K562 (cell line): ENCODE measurements around the gene OR52B6. TPM values are rescaled to one million over a fixed set of nuclear protein-coding genes. Genes with fewer than 3 reads are reported as not detected.

Experiments
- ATAC-seq: fragments of 200-7000 bp; cut with Tn5 transposase; 3 replicates; pipeline ENCODE4 v1.9.1; 2020; ENCODE audit warnings: moderate library complexity
- BruUV-seq: library from RNA; stranded (reverse); fragments of 400-500 nt; replicated peaks from 2 replicates; lab custom pipeline; 2021; lab: Mats Ljungman, UMichigan
- CTCF ChIA-PET: fragments of 300-600 bp; formaldehyde crosslinking; extraction: SDS; loops from one replicate; lab custom pipeline; 2021; ENCODE audit warnings: low intra/inter-chr PET ratio; lab: Yijun Ruan, JAX
- POLR2A ChIA-PET: fragments of 300-600, 350-650 bp; sonication (Branson Sonifier 250); formaldehyde crosslinking; extraction: SDS; loops from one replicate; lab custom pipeline; 2021; ENCODE audit warnings: antibody characterized with exemption, inconsistent platforms; lab: Yijun Ruan, JAX
- DNase-seq, 4 experiments: peaks; one replicate each; pipeline versions ENCODE4 v3.0.0 to v3.0.0-alpha.2; 2011 to 2018; ENCODE audit warnings: low spot score in 3 of 4, mixed read lengths in 3 of 4; ENCODE audit errors: extremely low read depth in 1 of 4
- FAIRE-seq: peaks from 2 replicates; lab custom pipeline; 2011; peaks lifted over from hg19 to GRCh38; lab: Jason Lieb, UNC
- H2AFZ ChIP-seq: 2 replicates; pipeline ENCODE4 v1.6.0; 2011; ENCODE audit warnings: low read depth, low read length, control low read depth, inconsistent platforms
- H3K27ac ChIP-seq: fragments of 200-600 bp; 3 replicates; pipeline ENCODE4 v1.8.0; 2011; ENCODE audit warnings: low read depth, mild to moderate bottlenecking, control low read depth, inconsistent platforms, low read length, moderate library complexity, mixed read lengths; ENCODE audit errors: extremely low read depth
- H3K27me3 ChIP-seq, 2 experiments: fragments of 300-600 bp in 1 of 2; 2 replicates in 1 of 2; 3 replicates in 1 of 2; pipeline versions ENCODE4 v1.6.0 to v1.8.0; 2011; ENCODE audit warnings: inconsistent platforms in 2 of 2, low read length in 2 of 2, mild to moderate bottlenecking in 1 of 2, mixed read lengths in 1 of 2, moderate library complexity in 1 of 2; ENCODE audit not compliant: control insufficient read depth in 2 of 2, insufficient read depth in 2 of 2
- H3K36me3 ChIP-seq: fragments of 300-600 bp; 3 replicates; pipeline ENCODE4 v1.8.0; 2011; ENCODE audit warnings: mild to moderate bottlenecking, low read length, inconsistent platforms; ENCODE audit not compliant: control insufficient read depth, insufficient read depth
- H3K4me1 ChIP-seq, 2 experiments: fragments of 200-600 bp in 1 of 2; replicated peaks in 1 of 2; 2 replicates in 1 of 2; 3 replicates in 1 of 2; pipeline versions ENCODE4 v1.5.1 to v1.8.0; 2011; ENCODE audit warnings: inconsistent platforms in 2 of 2, low read length in 2 of 2, mild to moderate bottlenecking in 1 of 2, mixed read lengths in 1 of 2, moderate library complexity in 1 of 2; ENCODE audit not compliant: control insufficient read depth in 2 of 2, insufficient read depth in 2 of 2
- H3K4me2 ChIP-seq: 2 replicates; pipeline ENCODE4 v1.6.1; 2011; ENCODE audit warnings: low read length, control low read depth, inconsistent platforms, mixed read lengths; ENCODE audit not compliant: insufficient read depth
- H3K4me3 ChIP-seq: fragments of 200-600 bp; sonication (generic), shearing (Covaris generic); 2 replicates; pipeline ENCODE4 v1.5.1; 2016; ENCODE audit warnings: control low read depth, inconsistent platforms
- H3K79me2 ChIP-seq: fragments of 200-600 bp; 3 replicates; pipeline ENCODE4 v1.8.0; 2011; ENCODE audit warnings: low read length, inconsistent platforms; ENCODE audit not compliant: control insufficient read depth, insufficient read depth
- H3K9ac ChIP-seq, 2 experiments: 2 replicates each; pipeline versions ENCODE4 v1.6.0 to v1.6.1; 2011; ENCODE audit warnings: low read depth in 2 of 2, low read length in 2 of 2, control low read depth in 1 of 2, inconsistent platforms in 1 of 2, mild to moderate bottlenecking in 1 of 2, mixed read lengths in 1 of 2; ENCODE audit not compliant: insufficient read depth in 1 of 2
- H3K9me1 ChIP-seq: one replicate; pipeline ENCODE4 v1.6.0; 2011; ENCODE audit warnings: inconsistent platforms, mild to moderate bottlenecking, low read length, moderate library complexity; ENCODE audit not compliant: control insufficient read depth, insufficient read depth
- H3K9me3 ChIP-seq: replicated peaks from 2 replicates; pipeline ENCODE4 v1.5.1; 2011; ENCODE audit warnings: low read depth, low read length, inconsistent platforms; ENCODE audit not compliant: control insufficient read depth, insufficient read depth
- H4K20me1 ChIP-seq: replicated peaks from 2 replicates; pipeline ENCODE4 v1.6.1; 2011; ENCODE audit warnings: low read length, inconsistent platforms, mixed read lengths; ENCODE audit not compliant: control insufficient read depth, insufficient read depth
- ESRRB ChIP-seq: fragments of 250-450 bp; sonication (Bioruptor Pico); IDR thresholded peaks from 2 replicates; pipeline ENCODE4 v1.5.0; 2020; ENCODE audit warnings: mild to moderate bottlenecking, moderate library complexity, borderline replicate concordance
- GTF2F1 ChIP-seq: IDR thresholded peaks from 2 replicates; pipeline ENCODE4 v1.6.1; 2011; ENCODE audit warnings: low read depth, low read length, improper control_type of control experiment
- ILK ChIP-seq: fragments of 450-650 bp; IDR thresholded peaks from 2 replicates; pipeline ENCODE4 v1.6.1; 2016; ENCODE audit warnings: missing genetic modification characterization, low read depth, mild to moderate bottlenecking, missing compliant biosample characterization, moderate library complexity, borderline replicate concordance
- MCM5 ChIP-seq: fragments of 450-650 bp; IDR thresholded peaks from 2 replicates; pipeline ENCODE4 v1.6.1; 2016; ENCODE audit warnings: low read depth
- NR2C1 ChIP-seq, 2 experiments: fragments of 450-650 bp; IDR thresholded peaks; 2 replicates each; pipeline ENCODE4 v1.6.1; 2017; ENCODE audit warnings: mild to moderate bottlenecking in 2 of 2, antibody characterized with exemption in 1 of 2, inconsistent platforms in 1 of 2, missing compliant biosample characterization in 1 of 2, missing genetic modification characterization in 1 of 2
- RBM25 ChIP-seq: fragments of 200-400 bp; formaldehyde crosslinking; IDR thresholded peaks from 2 replicates; pipeline ENCODE4 v1.6.1; 2018; ENCODE audit warnings: low read length, low read depth, moderate library complexity; ENCODE audit not compliant: severe bottlenecking
- SIX5 ChIP-seq, 2 experiments: IDR thresholded peaks; 2 replicates each; pipeline ENCODE4 v1.6.1; 2011; ENCODE audit warnings: low read length in 2 of 2, borderline replicate concordance in 1 of 2, low read depth in 1 of 2, mild to moderate bottlenecking in 1 of 2, moderate library complexity in 1 of 2; ENCODE audit not compliant: insufficient read depth in 1 of 2
- SREBF1 ChIP-seq: fragments of 150-350 bp; IDR thresholded peaks from 2 replicates; pipeline ENCODE4 v1.6.1; 2014; ENCODE audit warnings: antibody characterized with exemption, low read depth, low read length, borderline replicate concordance
- ZNF146 ChIP-seq: IDR thresholded peaks from one replicate; pipeline ENCODE4 v1.6.1; 2018; ENCODE audit warnings: missing compliant biosample characterization; ENCODE audit not compliant: unreplicated experiment
- WGBS: fragments of 100-300 bp; shearing (Covaris generic); methylation state at CpG from one replicate; pipeline ENCODE4 v1.1.6; 2016; ENCODE audit warnings: low coverage, mixed read lengths; ENCODE audit not compliant: insufficient coverage; ENCODE audit errors: missing lambda C conversion rate; 5-methylcytosine and 5-hydroxymethylcytosine counted together
- in situ Hi-C: fragments of 300-500 bp; cut with MboI; formaldehyde crosslinking; loops from 4 replicates; pipeline ENCODE4 v1.15.0; 2018; ENCODE audit warnings: inconsistent platforms, mixed read lengths
- intact Hi-C: fragments of 100-400 bp; cut with micrococcal nuclease; formaldehyde crosslinking; loops from 2 replicates; pipeline ENCODE4 v1.14.2; 2022
- polyA plus RNA-seq, 8 experiments: library from polyadenylated mRNA; depleted of rRNA in 4 of 8; stranded (reverse) in 5 of 8; unstranded in 3 of 8; fragments of >200 nt; fragmentation: Nextera tagmentation in 2 of 8; fragmentation: Illumina TruSeq in 1 of 8; extraction: Ambion mirVana in 2 of 8; extraction: Trizol in 1 of 8; gene quantifications; 2 replicates each; pipeline versions ENCODE4 v1.2.1 to v1.2.3, GENCODE V29; 2011 to 2014; ENCODE audit warnings: inconsistent platforms in 1 of 8, missing spikeins in 1 of 8
- total RNA-seq, 7 experiments: library from RNA; depleted of rRNA in 6 of 7; stranded (reverse); fragments of >200 nt in 6 of 7; fragmentation: Illumina TruSeq in 2 of 7; extraction: Trizol in 2 of 7; gene quantifications; 2 replicates each; pipeline versions ENCODE4 v1.2.1 to v1.2.3, GENCODE V29; 2011 to 2021; ENCODE audit warnings: low replicate concordance in 1 of 7
- TF ChIP-seq, protein P1 (sequence below), 2 experiments: fragments of 250-450 bp in 1 of 2; fragments of 450-650 bp in 1 of 2; sonication (Bioruptor Pico) in 1 of 2; IDR thresholded peaks; 2 replicates each; pipeline versions ENCODE4 v1.6.1 to v1.8.0; 2016 to 2021; ENCODE audit warnings: mild to moderate bottlenecking in 2 of 2, moderate library complexity in 2 of 2, missing compliant biosample characterization in 1 of 2, missing genetic modification characterization in 1 of 2
- TF ChIP-seq, protein P2 (sequence below), 3 experiments: fragments of 200-800 bp in 1 of 3; sonication (Bioruptor generic) in 1 of 3; sonication (generic) in 1 of 3; formaldehyde crosslinking in 1 of 3; IDR thresholded peaks; 2 replicates each; pipeline versions ENCODE4 v1.6.1 to v1.8.0; 2016 to 2022; ENCODE audit warnings: mild to moderate bottlenecking in 2 of 3, missing compliant biosample characterization in 2 of 3, missing genetic modification characterization in 2 of 3, missing genetic modification reagents in 1 of 3

The OR52B6 gene
- total and polyA plus RNA-seq, 9 of the 15 experiments (the other 6 are each of a cell fraction or from before 2014, with no cell fraction given): not detected

- in situ Hi-C loops (no loop called here), intact Hi-C loops (loop anchor here (10.0 kb wide), 2 partner anchors 88 to 308 kb away; partner anchors contain the start of gene UBQLN3)
- Histone ChIP-seq H3K27ac (no peak overlapping the region), H3K36me3 (no peaks in the 10 kb centered on the region; the same call in 2 of the 3 replicates), H4K20me1 (no peaks in the 10 kb centered on the region), H3K4me1 (peaks cover 6 to 18% of the 10 kb centered on the region in 2 experiments; a peak in 4 of 5 replicates), H3K9me1 (no peaks in the 10 kb centered on the region), H3K27me3 (no peaks in the 10 kb centered on the region), H3K79me2 (0 out of 3 replicates have a peak, but pooled peaks cover 2% of the 10 kb centered on the region), H3K4me3 (no peak overlapping the region), H3K9ac (no peak overlapping the region), H3K4me2 (no peak overlapping the region), H3K9me3 (no peaks in the 10 kb centered on the region; the same call in 1 of the 2 replicates), H2AFZ (no peak overlapping the region)
- BruUV-seq: no TSS peak
- CTCF ChIA-PET: no interaction called here
- ATAC-seq (no peak), FAIRE-seq (no peak), DNase-seq (no peak)
- POLR2A ChIA-PET: interaction anchor here (1.0 to 2.1 kb wide), 2 partner anchors 13 to 87 kb away, joined by 3 to 7 read pairs; no protein-coding TSS in a partner anchor
- TF ChIP-seq ESRRB (CRISPR knock-in tag): no peak
- no peak for TF ChIP-seq GTF2F1
- TF ChIP-seq MCM5: no peak
- no peak for TF ChIP-seq ZNF146
- WGBS: 83% methylated on average over 4 of the region's 5 CpGs
Measured at GRCh38 chr11:5592615-5593014, 11.9 kb downstream of the OR52B6 start.

DNA sequence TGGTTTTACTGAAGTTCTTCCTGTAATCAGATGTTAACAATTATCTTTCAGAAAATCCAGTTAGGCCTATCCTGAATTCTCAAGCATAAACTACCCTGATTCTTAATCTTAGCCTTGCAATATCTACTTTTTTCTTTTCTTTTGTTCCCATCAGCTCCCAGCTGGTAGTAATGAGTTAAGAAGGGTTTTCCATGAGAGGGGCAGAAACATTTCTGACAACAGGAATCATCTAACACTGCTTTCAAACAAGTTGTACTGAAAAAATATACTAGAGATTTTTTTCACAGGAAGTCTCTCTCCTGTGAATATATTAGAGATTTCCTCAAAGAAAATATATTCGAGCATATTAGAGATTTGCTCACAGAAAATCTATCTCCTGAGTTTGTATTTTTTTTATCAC is 12.5 kb downstream of the OR52B6 start:
- Histone ChIP-seq H3K79me2 (peaks cover 6% of the 10 kb centered on the region; the same call in 1 of the 3 replicates), H3K4me3 (no peak overlapping the region), H3K27ac (no peak overlapping the region), H3K4me1 (peaks cover 10 to 24% of the 10 kb centered on the region in 2 experiments; a peak in 4 of 5 replicates), H4K20me1 (no peaks in the 10 kb centered on the region), H3K36me3 (no peaks in the 10 kb centered on the region; the same call in 2 of the 3 replicates), H3K4me2 (no peak overlapping the region), H3K9ac (no peak overlapping the region), H3K27me3 (no peaks in the 10 kb centered on the region), H3K9me3 (no peaks in the 10 kb centered on the region; the same call in 1 of the 2 replicates), H2AFZ (no peak overlapping the region), H3K9me1 (no peaks in the 10 kb centered on the region)
- in situ Hi-C loops (no loop called here), intact Hi-C loops (loop anchor here (10.0 kb wide), 2 partner anchors 88 to 308 kb away; partner anchors contain the start of gene UBQLN3)
- CTCF ChIA-PET: interaction anchor here (0.6 kb wide), 1 partner anchor 807 kb away, joined by 4 read pairs; no protein-coding TSS in a partner anchor
- 10% methylated on average over 1 of the region's 1 CpG for WGBS
- no peak for ATAC-seq
- DNase-seq: no peak
- POLR2A ChIA-PET: interaction anchor here (0.7 to 2.1 kb wide), 2 partner anchors 62 to 88 kb away, joined by 3 to 7 read pairs; no protein-coding TSS in a partner anchor
- FAIRE-seq: no peak
- no TSS peak for BruUV-seq
- TF ChIP-seq, protein P1, sequence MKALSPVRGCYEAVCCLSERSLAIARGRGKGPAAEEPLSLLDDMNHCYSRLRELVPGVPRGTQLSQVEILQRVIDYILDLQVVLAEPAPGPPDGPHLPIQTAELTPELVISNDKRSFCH (CRISPR knock-in tag; IDR thresholded peaks at IDR 0.05): no peak
- TF ChIP-seq, protein P1 (tag; IDR thresholded peaks at IDR 0.05): no peak
- TF ChIP-seq, protein P2, sequence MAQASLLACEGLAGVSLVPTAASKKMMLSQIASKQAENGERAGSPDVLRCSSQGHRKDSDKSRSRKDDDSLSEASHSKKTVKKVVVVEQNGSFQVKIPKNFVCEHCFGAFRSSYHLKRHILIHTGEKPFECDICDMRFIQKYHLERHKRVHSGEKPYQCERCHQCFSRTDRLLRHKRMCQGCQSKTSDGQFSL (CRISPR knock-in tag; IDR thresholded peaks at IDR 0.05): no peak
- TF ChIP-seq, protein P2 (tag; IDR thresholded peaks at IDR 0.05): no peak
- TF ChIP-seq RBM25 (no peak), NR2C1 (IDR thresholded peaks at IDR 0.05) (no peak), NR2C1 (tag; IDR thresholded peaks at IDR 0.05) (no peak), ILK (tag) (no peak), SREBF1 (no peak), SIX5 (IDR thresholded peaks at IDR 0.05; ENCODE audit: borderline replicate concordance in 1 of 2, insufficient read depth in 1 of 2, low read depth in 1 of 2, low read length in 2 of 2) (no peak)
